HepG2 (cell line): ENCODE measurements around the gene PSKH1. TPM values are rescaled to one million over a fixed set of nuclear protein-coding genes. Genes with fewer than 3 reads are reported as not detected.

ENCODE experiments used
- CBX1 ChIP-seq: IDR thresholded peaks from one replicate; pipeline ENCODE4 v1.6.1; 2016; ENCODE audit warnings: antibody characterized with exemption, low read depth
- ESRRA ChIP-seq: sonication (generic); formaldehyde crosslinking; IDR thresholded peaks from 2 replicates; pipeline ENCODE4 v1.5.1; 2020; ENCODE audit warnings: mild to moderate bottlenecking, low read depth, missing genetic modification reagents
- GATA4 ChIP-seq: sonication (generic); IDR thresholded peaks from 2 replicates; pipeline ENCODE4 v1.6.1; 2016; ENCODE audit warnings: antibody characterized with exemption, low read depth, borderline replicate concordance
- NONO ChIP-seq, 2 experiments: fragments of 450-650 bp in 1 of 2; sonication (generic) in 1 of 2; formaldehyde crosslinking in 1 of 2; IDR thresholded peaks in 1 of 2; conservative IDR thresholded peaks in 1 of 2; 2 replicates each; pipeline versions ENCODE4 v1.6.1 to v1.8.0; 2017 to 2022; ENCODE audit warnings: mild to moderate bottlenecking in 1 of 2, missing genetic modification reagents in 1 of 2, moderate library complexity in 1 of 2
- PBX2 ChIP-seq: IDR thresholded peaks from 2 replicates; pipeline ENCODE4 v1.6.1; 2016; ENCODE audit warnings: control low read depth
- RXRB ChIP-seq: IDR thresholded peaks from 2 replicates; pipeline ENCODE4 v1.6.1; 2016; ENCODE audit warnings: borderline replicate concordance, missing genetic modification reagents, missing compliant biosample characterization
- ZNF121 ChIP-seq: sonication (generic); formaldehyde crosslinking; IDR thresholded peaks from 2 replicates; pipeline ENCODE4 v1.5.0; 2020; ENCODE audit warnings: mild to moderate bottlenecking, missing genetic modification reagents
- ZNF432 ChIP-seq: sonication (generic); formaldehyde crosslinking; IDR thresholded peaks from 2 replicates; pipeline ENCODE4 v1.5.0; 2020; ENCODE audit warnings: missing genetic modification reagents, mild to moderate bottlenecking, borderline replicate concordance
- polyA plus RNA-seq, 8 experiments: library from polyadenylated mRNA; depleted of rRNA in 3 of 8; stranded (reverse) in 7 of 8; unstranded in 1 of 8; fragments of >200 nt; fragmentation: Illumina TruSeq in 4 of 8; extraction: Trizol in 4 of 8; gene quantifications; 2 replicates each; pipeline versions ENCODE4 v1.2.1 to v1.2.3, GENCODE V29; 2011 to 2016; ENCODE audit warnings: low read depth in 4 of 8, missing spikeins in 1 of 8, mixed read lengths in 1 of 8; ENCODE audit not compliant: insufficient read depth in 1 of 8
- total RNA-seq, 5 experiments: library from RNA; depleted of rRNA; stranded (reverse); fragments of >200 nt; fragmentation: Illumina TruSeq; extraction: Trizol; gene quantifications; 2 replicates each; pipeline ENCODE4 v1.2.3, GENCODE V29; 2016; ENCODE audit warnings: low read depth in 1 of 5
- TF ChIP-seq, protein P1 (sequence below): sonication (generic); formaldehyde crosslinking; IDR thresholded peaks from 2 replicates; pipeline ENCODE4 v1.5.1; 2020; ENCODE audit warnings: mild to moderate bottlenecking, missing genetic modification reagents, borderline replicate concordance
- TF ChIP-seq, protein P2 (sequence below): IDR thresholded peaks from 2 replicates; pipeline ENCODE4 v1.6.1; 2016; ENCODE audit warnings: low read depth
- TF ChIP-seq, protein P3 (sequence below): sonication (generic); formaldehyde crosslinking; IDR thresholded peaks from 2 replicates; pipeline ENCODE4 v1.9.0; 2022; ENCODE audit warnings: missing genetic modification reagents, mild to moderate bottlenecking, borderline replicate concordance

PSKH1 gene
- total and polyA plus RNA-seq, 2 of the 13 experiments (the other 11 are each of a cell fraction or from before 2014, with no cell fraction given) = 8.4 to 19.1 TPM

DNA sequence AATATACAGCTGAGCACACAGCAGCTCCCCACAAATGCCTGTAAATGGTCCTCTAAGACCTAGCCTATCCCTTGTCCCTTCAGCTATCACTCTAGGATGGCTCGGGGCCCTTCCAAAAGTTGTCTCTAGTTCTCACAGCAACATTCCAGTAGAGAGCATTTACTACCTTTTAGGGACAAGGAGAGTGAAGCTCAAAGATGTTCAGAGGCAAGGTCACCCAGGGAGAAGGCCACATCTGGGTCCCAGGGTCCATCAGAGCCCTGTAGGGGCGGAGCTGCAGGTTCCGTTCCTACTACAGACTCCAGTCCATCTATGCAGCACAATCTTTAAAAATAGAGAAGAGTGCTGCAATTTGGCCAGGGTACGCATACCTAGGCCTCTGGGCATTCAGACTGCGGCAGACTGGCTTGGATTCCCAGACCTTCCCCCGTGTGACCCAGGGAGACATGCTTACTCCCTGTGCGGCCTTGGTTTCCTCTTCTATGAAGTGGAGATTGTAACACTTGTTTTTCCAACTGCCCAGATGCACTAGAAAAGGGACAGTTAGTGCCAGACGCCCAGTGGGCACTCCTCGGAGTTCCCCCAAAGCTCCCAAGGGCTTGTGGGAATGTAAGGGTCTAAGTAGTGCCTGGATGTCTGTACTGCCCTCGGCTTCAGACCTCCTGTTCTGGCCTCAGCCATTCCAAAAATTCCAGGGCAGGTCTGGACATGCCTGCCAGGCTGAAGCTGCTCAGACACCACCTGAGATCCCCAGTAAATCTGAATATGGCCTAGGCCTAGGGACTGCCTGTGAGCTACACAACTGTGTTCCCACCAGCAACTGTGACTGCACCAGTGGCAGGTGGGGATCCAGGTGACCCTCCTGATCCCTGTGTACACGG lies 72.9 kb downstream of the PSKH1 start (continued):
- TF ChIP-seq, protein P1, sequence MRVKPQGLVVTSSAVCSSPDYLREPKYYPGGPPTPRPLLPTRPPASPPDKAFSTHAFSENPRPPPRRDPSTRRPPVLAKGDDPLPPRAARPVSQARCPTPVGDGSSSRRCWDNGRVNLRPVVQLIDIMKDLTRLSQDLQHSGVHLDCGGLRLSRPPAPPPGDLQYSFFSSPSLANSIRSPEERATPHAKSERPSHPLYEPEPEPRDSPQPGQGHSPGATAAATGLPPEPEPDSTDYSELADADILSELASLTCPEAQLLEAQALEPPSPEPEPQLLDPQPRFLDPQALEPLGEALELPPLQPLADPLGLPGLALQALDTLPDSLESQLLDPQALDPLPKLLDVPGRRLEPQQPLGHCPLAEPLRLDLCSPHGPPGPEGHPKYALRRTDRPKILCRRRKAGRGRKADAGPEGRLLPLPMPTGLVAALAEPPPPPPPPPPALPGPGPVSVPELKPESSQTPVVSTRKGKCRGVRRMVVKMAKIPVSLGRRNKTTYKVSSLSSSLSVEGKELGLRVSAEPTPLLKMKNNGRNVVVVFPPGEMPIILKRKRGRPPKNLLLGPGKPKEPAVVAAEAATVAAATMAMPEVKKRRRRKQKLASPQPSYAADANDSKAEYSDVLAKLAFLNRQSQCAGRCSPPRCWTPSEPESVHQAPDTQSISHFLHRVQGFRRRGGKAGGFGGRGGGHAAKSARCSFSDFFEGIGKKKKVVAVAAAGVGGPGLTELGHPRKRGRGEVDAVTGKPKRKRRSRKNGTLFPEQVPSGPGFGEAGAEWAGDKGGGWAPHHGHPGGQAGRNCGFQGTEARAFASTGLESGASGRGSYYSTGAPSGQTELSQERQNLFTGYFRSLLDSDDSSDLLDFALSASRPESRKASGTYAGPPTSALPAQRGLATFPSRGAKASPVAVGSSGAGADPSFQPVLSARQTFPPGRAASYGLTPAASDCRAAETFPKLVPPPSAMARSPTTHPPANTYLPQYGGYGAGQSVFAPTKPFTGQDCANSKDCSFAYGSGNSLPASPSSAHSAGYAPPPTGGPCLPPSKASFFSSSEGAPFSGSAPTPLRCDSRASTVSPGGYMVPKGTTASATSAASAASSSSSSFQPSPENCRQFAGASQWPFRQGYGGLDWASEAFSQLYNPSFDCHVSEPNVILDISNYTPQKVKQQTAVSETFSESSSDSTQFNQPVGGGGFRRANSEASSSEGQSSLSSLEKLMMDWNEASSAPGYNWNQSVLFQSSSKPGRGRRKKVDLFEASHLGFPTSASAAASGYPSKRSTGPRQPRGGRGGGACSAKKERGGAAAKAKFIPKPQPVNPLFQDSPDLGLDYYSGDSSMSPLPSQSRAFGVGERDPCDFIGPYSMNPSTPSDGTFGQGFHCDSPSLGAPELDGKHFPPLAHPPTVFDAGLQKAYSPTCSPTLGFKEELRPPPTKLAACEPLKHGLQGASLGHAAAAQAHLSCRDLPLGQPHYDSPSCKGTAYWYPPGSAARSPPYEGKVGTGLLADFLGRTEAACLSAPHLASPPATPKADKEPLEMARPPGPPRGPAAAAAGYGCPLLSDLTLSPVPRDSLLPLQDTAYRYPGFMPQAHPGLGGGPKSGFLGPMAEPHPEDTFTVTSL (CRISPR knock-in tag) = no peak
- TF ChIP-seq, protein P2, sequence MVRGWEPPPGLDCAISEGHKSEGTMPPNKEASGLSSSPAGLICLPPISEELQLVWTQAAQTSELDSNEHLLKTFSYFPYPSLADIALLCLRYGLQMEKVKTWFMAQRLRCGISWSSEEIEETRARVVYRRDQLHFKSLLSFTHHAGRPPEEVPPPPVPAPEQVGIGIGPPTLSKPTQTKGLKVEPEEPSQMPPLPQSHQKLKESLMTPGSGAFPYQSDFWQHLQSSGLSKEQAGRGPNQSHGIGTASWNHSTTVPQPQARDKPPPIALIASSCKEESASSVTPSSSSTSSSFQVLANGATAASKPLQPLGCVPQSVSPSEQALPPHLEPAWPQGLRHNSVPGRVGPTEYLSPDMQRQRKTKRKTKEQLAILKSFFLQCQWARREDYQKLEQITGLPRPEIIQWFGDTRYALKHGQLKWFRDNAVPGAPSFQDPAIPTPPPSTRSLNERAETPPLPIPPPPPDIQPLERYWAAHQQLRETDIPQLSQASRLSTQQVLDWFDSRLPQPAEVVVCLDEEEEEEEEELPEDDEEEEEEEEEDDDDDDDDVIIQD (CRISPR knock-in tag) = no peak
- TF ChIP-seq ZNF121 (no peak), ZNF432 (CRISPR knock-in tag) (no peak), CBX1 (no peak), PBX2 (CRISPR knock-in tag) (no peak), ESRRA (peak; percentile 84), NONO (IDR thresholded peaks at IDR 0.05) (no peak), NONO (CRISPR knock-in tag; conservative IDR thresholded peaks at IDR 0.05) (no peak), GATA4 (no peak), RXRB (CRISPR knock-in tag) (peak; percentile 85)
- TF ChIP-seq, protein P3, sequence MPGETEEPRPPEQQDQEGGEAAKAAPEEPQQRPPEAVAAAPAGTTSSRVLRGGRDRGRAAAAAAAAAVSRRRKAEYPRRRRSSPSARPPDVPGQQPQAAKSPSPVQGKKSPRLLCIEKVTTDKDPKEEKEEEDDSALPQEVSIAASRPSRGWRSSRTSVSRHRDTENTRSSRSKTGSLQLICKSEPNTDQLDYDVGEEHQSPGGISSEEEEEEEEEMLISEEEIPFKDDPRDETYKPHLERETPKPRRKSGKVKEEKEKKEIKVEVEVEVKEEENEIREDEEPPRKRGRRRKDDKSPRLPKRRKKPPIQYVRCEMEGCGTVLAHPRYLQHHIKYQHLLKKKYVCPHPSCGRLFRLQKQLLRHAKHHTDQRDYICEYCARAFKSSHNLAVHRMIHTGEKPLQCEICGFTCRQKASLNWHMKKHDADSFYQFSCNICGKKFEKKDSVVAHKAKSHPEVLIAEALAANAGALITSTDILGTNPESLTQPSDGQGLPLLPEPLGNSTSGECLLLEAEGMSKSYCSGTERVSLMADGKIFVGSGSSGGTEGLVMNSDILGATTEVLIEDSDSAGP (CRISPR knock-in tag) = 0 out of 2 replicates have a peak, but pooled peaks have one; percentile 10
